DOHH2 (cell line): ENCODE results near the gene KCNH6.

Experiments
- H3F3A ChIP-seq: fragments of 200-600 bp; sonication (generic), shearing (Covaris generic); 2 replicates; pipeline ENCODE4 v1.6.0; 2016; ENCODE audit warnings: antibody characterized with exemption, mild to moderate bottlenecking; ENCODE audit not compliant: control insufficient read depth, insufficient read depth
- H3K27ac ChIP-seq: fragments of 200-600 bp; sonication (generic); 2 replicates; pipeline ENCODE4 v1.5.1; 2014; ENCODE audit warnings: low read depth, mild to moderate bottlenecking, low read length, moderate library complexity
- H3K27me3 ChIP-seq: fragments of 200-600 bp; sonication (generic); 2 replicates; pipeline ENCODE4 v1.6.1; 2014; ENCODE audit warnings: mild to moderate bottlenecking, low read length, mixed read lengths; ENCODE audit not compliant: control insufficient read depth
- H3K36me3 ChIP-seq: fragments of 200-600 bp; sonication (generic); 2 replicates; pipeline ENCODE4 v1.6.1; 2014; ENCODE audit warnings: mild to moderate bottlenecking, low read length, moderate library complexity, mixed read lengths; ENCODE audit not compliant: control insufficient read depth
- H3K4me1 ChIP-seq: fragments of 200-600 bp; sonication (generic); 2 replicates; pipeline ENCODE4 v1.6.1; 2014; ENCODE audit warnings: mild to moderate bottlenecking, low read length, mixed read lengths; ENCODE audit not compliant: control insufficient read depth
- H3K4me2 ChIP-seq: fragments of 200-600 bp; sonication (generic); 2 replicates; pipeline ENCODE4 v1.6.0; 2014; ENCODE audit warnings: mild to moderate bottlenecking, low read length, moderate library complexity
- H3K4me3 ChIP-seq: fragments of 200-600 bp; sonication (generic); 2 replicates; pipeline ENCODE4 v1.5.1; 2014; ENCODE audit warnings: mild to moderate bottlenecking, low read length, mixed read lengths
- H3K79me2 ChIP-seq: fragments of 200-600 bp; sonication (generic); 2 replicates; pipeline ENCODE4 v1.6.1; 2014; ENCODE audit warnings: mild to moderate bottlenecking, low read length, mixed read lengths; ENCODE audit not compliant: control insufficient read depth
- H3K9me2 ChIP-seq: fragments of 200-600 bp; sonication (generic); replicated peaks from 2 replicates; pipeline ENCODE4 v1.6.1; 2014; ENCODE audit warnings: mild to moderate bottlenecking, low read length, mixed read lengths; ENCODE audit not compliant: control insufficient read depth
- H3K9me3 ChIP-seq: fragments of 200-600 bp; sonication (generic); 2 replicates; pipeline ENCODE4 v1.6.1; 2014; ENCODE audit warnings: antibody characterized with exemption, low read length, mixed read lengths; ENCODE audit not compliant: control insufficient read depth, insufficient read depth
- H4K20me1 ChIP-seq: fragments of 200-600 bp; sonication (generic); 2 replicates; pipeline ENCODE4 v1.6.0; 2014; ENCODE audit warnings: low read depth, mild to moderate bottlenecking, antibody characterized with exemption, low read length, moderate library complexity; ENCODE audit not compliant: control insufficient read depth, insufficient read depth
- EZH2phosphoT487 ChIP-seq: fragments of 200-600 bp; sonication (generic); IDR thresholded peaks from 2 replicates; pipeline ENCODE4 v1.6.1; 2017; ENCODE audit warnings: borderline replicate concordance, mild to moderate bottlenecking, antibody characterized with exemption, low read length, moderate library complexity, mixed read lengths
- TF ChIP-seq, protein P1 (sequence below): fragments of 200-600 bp; sonication (generic); IDR thresholded peaks from one replicate; pipeline ENCODE4 v1.5.1; 2014; ENCODE audit warnings: antibody characterized with exemption, mild to moderate bottlenecking, low read depth, low read length; ENCODE audit not compliant: poor library complexity, severe bottlenecking

The KCNH6 gene

DNA sequence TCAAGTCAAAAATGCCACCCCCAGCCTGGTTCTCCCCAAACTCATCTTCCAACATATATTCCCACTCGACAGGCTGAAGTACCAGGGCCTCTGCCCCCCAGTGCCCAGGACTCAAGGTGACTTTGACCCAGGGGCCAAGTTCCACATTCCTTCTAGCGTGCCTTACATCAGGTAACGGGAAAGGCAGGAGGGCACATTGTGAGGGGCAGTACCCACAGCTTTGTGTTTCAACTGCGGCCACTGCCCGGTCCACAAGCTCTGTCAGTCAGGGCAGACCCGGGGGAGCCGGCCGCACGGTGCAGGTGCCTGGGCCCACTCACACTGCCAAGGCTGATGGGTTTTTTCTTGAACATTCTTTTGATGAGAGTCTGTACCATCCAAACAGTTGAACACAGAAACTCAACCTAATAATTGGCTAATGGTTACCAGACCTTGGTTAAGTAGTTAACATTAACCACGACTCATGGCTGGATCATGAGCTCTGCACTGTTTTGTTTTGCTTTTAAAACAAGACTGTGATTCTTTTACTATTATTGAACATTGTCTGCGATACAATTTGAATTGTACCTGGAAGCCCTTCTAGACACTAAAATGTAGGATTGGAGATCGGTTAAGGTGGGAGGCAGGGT, 28.7 kb upstream of the KCNH6 start:
- TF ChIP-seq, protein P1, sequence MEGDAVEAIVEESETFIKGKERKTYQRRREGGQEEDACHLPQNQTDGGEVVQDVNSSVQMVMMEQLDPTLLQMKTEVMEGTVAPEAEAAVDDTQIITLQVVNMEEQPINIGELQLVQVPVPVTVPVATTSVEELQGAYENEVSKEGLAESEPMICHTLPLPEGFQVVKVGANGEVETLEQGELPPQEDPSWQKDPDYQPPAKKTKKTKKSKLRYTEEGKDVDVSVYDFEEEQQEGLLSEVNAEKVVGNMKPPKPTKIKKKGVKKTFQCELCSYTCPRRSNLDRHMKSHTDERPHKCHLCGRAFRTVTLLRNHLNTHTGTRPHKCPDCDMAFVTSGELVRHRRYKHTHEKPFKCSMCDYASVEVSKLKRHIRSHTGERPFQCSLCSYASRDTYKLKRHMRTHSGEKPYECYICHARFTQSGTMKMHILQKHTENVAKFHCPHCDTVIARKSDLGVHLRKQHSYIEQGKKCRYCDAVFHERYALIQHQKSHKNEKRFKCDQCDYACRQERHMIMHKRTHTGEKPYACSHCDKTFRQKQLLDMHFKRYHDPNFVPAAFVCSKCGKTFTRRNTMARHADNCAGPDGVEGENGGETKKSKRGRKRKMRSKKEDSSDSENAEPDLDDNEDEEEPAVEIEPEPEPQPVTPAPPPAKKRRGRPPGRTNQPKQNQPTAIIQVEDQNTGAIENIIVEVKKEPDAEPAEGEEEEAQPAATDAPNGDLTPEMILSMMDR = no peak
- no peak for TF ChIP-seq EZH2phosphoT487
- Histone ChIP-seq H3K36me3 (no peaks in the 10 kb centered on the region), H3K4me1 (no peaks in the 10 kb centered on the region), H3K27ac (no peak overlapping the region), H3K27me3 (no peaks in the 10 kb centered on the region), H3K4me2 (no peak overlapping the region), H3K9me2 (no peaks in the 10 kb centered on the region), H3F3A (no peaks in the 10 kb centered on the region), H3K79me2 (no peaks in the 10 kb centered on the region), H4K20me1 (no peaks in the 10 kb centered on the region), H3K4me3 (no peak overlapping the region), H3K9me3 (no peaks in the 10 kb centered on the region)

DNA sequence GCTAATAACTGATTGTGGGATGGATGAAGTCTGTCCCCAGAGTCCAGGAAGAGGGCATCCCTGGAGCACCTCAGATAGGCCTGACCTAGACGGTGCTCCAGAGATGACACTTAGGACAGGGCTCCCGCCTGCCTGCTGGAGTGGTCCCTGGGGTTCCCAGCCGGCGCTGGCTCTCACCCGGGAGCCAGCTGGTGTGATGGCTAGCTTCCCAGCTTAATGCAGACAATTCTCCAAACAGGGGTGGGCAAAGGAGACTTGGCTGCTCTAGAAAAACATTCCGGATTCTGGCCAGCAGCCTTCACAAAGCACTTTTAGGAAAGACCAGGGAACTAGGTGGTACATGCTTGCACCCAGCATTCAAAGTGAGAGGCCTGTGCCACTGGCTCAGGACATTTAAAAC, 27.7 kb upstream of the KCNH6 start:
- no peaks in the 10 kb centered on the region for H3K9me2 ChIP-seq
- no peaks in the 10 kb centered on the region for H3K79me2 ChIP-seq
- H4K20me1 ChIP-seq = no peaks in the 10 kb centered on the region
- H3K9me3 ChIP-seq = no peaks in the 10 kb centered on the region
- no peak overlapping the region for H3K4me3 ChIP-seq
- no peaks in the 10 kb centered on the region for H3F3A ChIP-seq
- no peaks in the 10 kb centered on the region for H3K27me3 ChIP-seq
- no peaks in the 10 kb centered on the region for H3K36me3 ChIP-seq
- TF ChIP-seq, protein P1 = no peak
- no peak for TF ChIP-seq EZH2phosphoT487
- H3K4me2 ChIP-seq = no peak overlapping the region
- H3K4me1 ChIP-seq = no peaks in the 10 kb centered on the region
- H3K27ac ChIP-seq = no peak overlapping the region

DNA sequence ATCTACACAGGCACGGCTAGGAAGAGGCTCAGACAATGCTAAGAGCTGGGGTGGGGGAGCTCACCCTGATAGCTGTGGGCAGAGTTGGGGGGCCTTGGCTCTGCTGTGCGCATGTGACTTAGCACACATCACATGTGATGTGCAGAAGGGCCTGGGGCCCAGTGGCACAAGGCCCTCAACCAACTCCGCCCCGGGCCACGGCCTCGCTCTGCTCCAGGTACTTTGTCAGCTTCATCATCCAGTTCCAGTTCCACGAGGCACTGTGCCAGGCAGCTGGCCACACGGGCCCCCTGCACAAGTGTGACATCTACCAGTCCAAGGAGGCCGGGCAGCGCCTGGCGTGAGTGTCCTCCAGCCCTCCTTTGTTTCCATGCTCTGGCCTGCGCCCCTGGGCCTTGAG, 27.0 kb upstream of the KCNH6 start:
- H3K79me2 ChIP-seq = no peaks in the 10 kb centered on the region
- H3K4me1 ChIP-seq = no peaks in the 10 kb centered on the region
- no peaks in the 10 kb centered on the region for H3F3A ChIP-seq
- H4K20me1 ChIP-seq = no peaks in the 10 kb centered on the region
- H3K27ac ChIP-seq = no peak overlapping the region
- TF ChIP-seq, protein P1 = no peak
- no peak for TF ChIP-seq EZH2phosphoT487
- H3K9me2 ChIP-seq = no peaks in the 10 kb centered on the region
- H3K4me3 ChIP-seq = no peak overlapping the region
- no peaks in the 10 kb centered on the region for H3K27me3 ChIP-seq
- no peaks in the 10 kb centered on the region for H3K36me3 ChIP-seq
- no peak overlapping the region for H3K4me2 ChIP-seq
- H3K9me3 ChIP-seq = no peaks in the 10 kb centered on the region
